ENCODE data around the gene ACBD4.

- TF ChIP-seq JUND (IDR thresholded peaks at IDR 0.05) = no peak
- TF ChIP-seq CTCF (IDR thresholded peaks at IDR 0.05; ENCODE audit: low read depth, low read length, missing input control) = no peak
- TF ChIP-seq YY1 (IDR thresholded peaks at IDR 0.05) = no peak
- no peak for TF ChIP-seq HNF4A (conservative IDR thresholded peaks at IDR 0.05)
- no peak for TF ChIP-seq FOXA1 (IDR thresholded peaks at IDR 0.05)
- TF ChIP-seq FOXA2 (IDR thresholded peaks at IDR 0.05) = no peak
- no peak for TF ChIP-seq HNF4G (IDR thresholded peaks at IDR 0.05)
- no peak for TF ChIP-seq ATF3 (IDR thresholded peaks at IDR 0.05)
- no peak for TF ChIP-seq TAF1 (conservative IDR thresholded peaks at IDR 0.05)
- TF ChIP-seq REST (IDR thresholded peaks at IDR 0.05) = no peak
- no peak for TF ChIP-seq RAD21 (IDR thresholded peaks at IDR 0.05)
- TF ChIP-seq ZBTB33 (IDR thresholded peaks at IDR 0.05) = no peak
- TF ChIP-seq NR2F2 (IDR thresholded peaks at IDR 0.05) = no peak
Observed at GRCh38 chr17:45107293-45108010, 28.0 kb upstream of the ACBD4 start.
